Measurements from ENCODE around the gene SMIM5.

SMIM5 gene

DNA sequence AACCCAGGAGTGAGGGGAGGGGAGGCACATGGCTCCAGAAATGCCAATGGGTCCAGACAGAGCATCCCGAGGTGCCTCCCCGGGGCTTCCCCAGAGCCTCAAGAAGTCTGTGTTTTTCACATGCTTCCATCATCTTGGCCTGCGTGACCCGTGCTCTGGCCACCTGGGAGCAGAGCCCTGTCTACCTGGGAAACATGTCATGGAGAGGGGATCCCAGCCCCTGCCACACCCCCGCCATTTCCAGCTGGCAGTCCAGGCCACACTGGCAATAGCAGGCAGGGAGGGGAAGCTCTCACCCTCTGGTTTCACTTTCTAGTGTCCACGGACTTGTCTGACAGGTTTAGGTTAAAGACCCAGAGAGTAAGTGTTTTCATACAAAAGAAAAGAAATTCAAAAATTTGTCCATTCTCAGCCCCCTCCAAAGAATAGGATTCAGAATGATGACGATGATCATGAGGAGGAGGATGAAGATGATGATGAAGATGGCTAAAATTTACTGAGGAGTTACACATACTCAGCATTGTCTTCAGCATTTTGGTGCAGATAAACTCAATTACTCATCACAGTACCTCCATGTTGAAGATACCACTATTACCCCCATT is 9.0 kb downstream of the SMIM5 start:
- no peak for DNase-seq

DNA sequence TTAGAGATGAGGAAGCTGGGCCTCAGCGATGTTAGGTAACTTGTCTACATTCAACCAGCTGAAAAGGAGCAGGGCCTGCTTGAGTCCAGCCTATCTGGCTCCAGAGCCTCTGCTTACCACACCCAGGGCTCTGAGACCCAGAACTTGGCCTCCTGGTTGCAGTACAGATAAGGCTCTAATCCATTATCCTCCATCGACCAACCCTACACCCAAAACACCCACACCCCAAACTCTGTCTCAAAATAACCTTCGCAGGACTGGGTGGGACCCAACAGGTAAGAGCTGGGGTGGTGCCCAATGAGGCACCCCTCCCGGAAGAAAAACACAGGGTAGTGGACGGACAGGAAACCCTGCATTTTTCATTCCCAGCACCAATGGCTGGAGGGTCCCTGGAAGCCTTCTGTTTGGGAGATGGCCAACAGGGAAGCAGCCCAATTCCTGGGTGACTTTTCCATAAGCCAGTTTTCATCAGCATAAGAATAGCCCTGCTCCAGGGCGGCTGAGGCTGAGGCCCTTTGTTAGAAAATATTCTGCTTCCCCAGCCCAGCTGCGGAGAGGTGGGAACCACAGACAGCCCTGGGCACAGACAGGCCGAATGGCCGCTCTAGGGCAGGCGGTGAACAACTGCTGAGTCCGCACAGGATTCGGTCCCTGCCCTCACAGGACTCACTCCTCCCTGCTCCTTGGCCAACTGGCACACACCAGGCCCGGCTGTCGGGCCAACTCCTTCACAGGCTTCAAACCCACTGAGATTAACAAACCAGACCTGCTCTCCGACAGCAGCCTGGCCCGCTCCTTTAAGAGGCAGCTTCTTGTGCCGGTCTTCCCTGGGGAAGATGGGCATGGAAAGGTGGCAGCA is 9.8 kb downstream of the SMIM5 start:
- no peak for DNase-seq

DNA sequence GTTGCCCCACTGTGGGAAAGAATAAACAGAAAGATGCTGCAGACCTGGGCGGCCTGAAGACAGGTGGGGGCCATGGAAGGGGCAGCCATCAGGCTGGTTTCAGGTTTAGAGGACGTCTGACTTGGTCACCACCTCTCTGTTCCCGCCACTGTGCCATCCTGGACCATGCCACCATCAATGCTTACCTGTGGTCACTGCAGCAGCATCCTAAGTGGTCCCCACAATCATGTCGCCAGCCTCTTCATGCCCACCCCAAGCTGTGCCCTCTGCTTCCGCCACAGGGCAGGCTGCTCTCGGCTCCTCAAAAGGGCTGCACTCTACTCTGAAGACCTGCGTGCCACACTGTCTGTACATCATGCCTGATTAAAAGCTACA is 10.4 kb downstream of the SMIM5 start:
- no peak for DNase-seq

DNA sequence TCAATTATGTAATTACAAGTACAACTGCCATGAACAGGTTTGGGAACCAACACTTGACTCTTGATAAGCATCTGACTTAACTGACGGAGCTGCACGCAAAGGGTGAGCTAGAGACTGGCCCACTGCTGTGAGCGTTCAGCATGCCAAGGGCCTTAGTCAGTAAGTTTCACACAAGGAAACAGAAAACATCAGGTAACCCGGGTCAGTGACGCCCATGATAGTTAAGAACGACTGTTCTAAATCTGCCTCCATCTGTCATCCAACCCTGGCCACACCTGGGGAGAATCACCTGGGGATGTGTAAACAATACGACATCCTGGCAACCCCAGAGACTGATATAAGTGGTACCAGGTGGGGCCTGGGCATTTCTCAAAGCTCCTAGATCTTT is 12.3 kb downstream of the SMIM5 start:
- no peak for DNase-seq

DNA sequence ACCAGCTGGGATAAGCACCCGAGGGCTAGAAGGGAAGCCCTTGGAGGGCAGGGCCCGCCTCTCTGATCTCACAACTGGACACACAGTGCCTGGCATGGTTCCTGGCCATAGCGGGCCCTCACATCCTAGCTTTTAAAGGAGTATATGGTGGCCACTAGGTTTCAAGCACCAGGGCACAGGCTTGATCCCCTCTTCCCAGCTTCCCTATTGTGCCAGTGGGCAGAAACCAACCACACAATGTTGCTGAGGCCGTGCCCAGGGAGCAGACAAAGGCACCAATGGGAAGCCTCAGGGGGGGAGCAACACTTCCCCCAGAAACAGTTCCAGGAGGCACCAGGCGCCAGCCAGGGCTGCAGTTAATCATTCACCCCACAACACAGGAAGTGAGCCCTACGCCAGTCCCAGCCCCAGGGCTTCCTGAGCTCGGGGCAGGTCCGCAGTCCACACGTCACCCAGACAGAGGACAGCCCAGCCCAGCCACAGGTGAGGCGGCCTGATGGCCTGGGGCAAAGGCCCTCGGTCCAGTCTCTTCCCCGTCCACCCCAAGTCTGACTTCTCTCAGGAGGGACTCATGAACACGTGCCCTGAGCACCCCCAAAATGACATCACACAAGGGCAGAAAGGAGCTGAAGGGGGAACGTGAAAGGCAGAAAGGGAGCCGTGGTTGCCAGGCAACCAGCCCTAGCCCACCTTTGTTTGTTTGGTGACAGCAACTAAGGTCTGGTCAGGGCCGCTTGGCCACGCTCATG is 12.8 kb downstream of the SMIM5 start:
- no peak for DNase-seq

DNA sequence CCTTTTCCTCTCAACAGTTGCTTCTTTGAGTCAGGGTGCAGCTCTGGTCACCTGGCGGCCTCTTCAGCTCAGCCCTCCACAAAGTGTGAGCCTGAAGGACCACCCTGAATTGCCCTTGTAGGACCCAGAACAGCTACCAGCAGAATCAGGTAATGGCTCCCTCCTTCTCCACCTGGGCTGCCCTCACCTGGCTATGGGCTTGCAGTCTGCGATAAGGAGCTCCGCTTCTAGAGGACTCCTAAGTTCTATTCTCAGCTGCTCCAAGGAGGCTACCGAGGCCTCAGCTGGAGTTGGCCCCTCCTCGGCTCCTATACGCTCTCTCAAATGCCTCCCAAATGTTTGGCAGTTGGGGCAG is 13.4 kb downstream of the SMIM5 start:
- no peak for DNase-seq

DNA sequence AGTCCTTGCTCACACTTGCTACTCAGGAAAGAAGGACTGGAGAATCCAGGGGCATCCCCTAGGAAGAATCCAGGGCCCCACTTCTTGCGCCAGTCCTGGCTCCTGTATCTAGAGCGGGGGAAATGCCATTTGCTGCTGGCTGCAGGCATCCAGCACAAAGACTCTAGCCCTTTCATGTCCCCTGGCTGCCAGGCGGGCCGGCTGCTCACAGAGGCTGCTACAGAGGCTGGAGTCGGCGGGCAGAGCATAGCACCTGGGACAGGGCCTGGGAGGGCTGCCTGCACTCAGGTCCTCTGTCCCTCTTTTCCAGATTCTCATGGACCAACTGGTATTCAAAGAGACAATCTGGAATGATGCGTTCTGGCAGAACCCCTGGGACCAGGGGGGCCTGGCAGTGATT is 13.8 kb downstream of the SMIM5 start:
- DNase-seq = no peak

DNA sequence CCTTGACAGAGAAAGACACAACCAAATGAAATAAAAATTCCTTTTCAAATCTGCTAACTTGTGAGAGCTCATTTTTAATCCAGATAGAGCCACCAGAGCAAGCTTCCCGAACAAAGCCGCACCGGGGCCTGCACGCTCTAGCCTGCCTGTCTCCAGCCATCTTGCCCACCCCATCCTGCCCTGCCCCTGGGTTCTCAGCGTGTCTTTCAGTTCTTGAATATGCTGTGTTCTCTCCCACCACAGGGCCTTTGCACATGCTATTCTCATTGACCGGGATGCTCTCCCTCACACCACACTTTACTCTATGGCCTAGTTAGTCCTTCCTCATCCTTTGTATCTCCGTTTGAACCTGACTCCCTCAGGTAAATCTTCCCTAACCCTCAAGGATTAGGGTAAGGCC is 14.7 kb downstream of the SMIM5 start:
- DNase-seq = no peak

DNA sequence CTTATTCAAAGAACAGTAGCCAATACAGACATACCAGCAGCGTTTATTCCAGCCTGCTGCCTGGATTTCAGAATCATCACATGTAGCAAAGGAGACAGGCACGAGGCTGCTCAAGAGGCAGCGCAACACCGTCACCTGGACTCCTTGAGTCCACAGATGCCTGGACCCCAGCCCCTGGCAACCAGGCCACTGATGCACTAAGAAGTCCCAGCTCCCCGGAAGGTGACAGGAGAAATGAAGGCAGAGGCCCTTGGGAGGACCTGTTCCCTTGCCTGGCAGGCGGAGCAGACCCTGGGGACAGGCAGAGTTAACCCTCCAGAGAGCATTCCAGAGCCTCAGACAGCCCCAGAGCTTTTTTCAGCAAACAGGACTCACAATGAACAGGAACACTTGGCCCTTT is 16.5 kb downstream of the SMIM5 start:
- no peak for DNase-seq

DNA sequence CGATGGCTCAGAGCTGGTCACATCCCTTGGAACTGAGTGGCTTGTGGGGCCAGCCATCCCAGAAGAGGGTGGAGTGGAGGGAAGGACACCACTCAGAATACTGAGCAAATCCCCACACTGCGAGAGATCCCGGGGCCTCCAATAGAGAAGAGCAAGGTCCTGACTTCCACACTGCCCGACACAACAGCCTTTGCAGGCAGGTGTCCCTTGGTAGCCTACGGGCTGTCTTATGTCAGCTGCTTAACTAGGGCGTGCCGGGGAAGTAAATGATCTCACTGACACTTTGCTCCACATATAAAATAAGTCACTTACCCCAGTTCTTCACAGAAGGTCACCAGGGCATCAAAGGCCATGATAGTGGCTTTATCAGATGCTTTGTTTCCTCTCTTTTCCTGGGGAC is 17.6 kb downstream of the SMIM5 start:
- no peak for DNase-seq

DNA sequence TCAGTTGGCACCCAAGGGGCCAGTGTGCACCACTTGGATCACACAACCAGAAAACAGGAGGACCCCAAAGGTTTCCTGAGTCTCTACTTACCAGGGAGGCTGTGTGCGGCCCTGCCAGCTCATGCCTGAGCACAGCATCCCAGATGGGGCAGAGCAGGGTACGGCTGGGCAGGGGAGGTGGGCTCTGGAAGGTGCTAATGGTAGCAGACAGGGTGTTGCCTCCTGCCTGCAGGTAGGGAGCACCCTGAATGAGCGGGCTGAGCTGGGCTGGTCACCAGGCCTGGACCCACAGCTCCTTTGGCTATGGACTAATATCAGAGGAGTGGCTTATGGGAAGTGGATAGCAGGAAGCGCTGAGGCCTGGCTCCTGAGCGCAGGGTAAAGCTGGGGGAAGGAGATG is 19.1 kb downstream of the SMIM5 start:
- DNase-seq = no peak

DNA sequence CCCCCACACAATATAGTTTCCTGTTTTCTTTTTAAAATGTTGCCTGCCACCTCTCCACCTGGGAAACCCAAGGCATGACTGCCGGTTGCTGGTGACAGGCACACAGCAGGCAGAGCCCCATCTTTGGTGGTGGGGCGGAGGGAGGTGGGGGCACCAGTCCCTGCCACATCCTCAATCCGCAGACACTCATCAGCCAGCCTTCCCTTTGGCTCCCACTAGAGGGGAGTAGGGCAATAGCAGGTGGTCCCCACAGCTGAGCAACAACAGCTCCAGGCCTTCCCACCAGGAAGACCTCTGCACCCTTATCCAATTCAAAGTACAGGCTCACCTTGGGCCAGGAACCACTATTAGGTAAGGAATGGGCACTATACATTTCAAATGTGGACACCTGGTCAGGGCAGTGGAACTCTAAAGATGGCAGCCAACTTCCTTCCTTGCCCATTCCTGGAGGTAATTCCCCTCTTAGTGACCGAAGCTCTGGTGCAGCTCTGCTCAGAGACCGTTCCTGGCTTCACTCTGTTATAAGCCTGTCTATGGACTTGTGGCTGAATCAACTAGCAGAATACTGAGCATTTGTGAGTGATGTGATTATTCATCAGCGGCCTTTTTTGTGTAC is 19.8 kb downstream of the SMIM5 start:
- DNase-seq = peak in 1 of 2 experiments; percentile 10

DNA sequence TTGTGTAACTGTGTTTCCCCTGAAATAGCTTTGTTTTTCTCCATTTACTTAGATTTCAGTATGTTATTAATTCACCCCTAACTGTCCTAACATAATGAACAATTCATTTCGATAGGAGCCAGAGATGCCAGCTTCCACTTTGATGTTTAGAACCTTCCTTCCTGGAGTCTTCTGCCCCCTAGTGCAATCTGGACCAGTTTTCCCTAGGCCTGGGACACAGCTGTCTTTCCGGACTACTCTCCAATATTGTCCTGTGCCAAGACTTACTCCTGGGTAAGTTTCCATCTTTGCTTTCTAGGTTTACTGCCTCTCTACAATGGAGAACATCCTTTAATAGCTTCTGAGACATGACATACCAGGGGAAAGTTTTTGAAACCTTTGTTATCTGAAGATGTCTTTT is 20.9 kb downstream of the SMIM5 start:
- no peak for DNase-seq

DNA sequence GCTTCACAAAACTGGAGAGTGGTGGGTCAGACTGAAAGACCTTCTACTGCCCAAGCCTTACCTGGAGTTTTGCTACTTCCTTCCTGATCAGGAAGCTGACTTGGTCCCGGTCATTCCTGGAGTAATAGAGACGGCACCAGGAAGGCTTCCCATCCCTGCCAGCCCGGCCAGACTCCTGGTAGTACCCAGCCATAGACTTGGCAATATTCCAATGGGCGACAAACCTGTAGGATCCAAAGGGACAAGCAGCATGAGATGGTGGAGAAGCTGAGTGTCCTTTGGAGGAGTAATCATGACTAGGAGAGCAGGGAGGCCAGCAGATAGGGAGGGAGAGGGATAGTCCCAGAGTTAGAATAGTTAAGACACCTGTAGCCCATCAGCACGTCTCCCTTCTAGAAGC is 25.0 kb downstream of the SMIM5 start:
- no peak for DNase-seq

DNA sequence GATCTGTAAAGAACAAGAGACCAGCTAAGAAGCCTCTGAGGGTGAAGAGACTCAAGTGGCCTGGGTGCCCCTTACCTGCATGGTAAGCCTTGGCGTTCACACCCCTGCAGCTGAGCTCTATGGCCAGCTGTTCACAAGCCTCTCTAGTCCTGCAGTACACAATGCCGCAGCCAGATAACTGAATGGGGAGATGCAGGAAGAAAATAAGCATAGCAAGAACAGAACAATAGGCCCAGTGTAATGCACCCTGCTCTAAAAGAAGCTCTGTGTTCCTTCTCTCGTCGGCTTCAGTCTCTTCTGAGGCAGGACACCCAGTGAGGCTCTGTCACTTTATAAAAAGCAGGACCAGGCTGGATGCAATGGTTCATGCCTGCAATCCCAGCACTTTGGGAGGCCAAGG is 28.3 kb downstream of the SMIM5 start:
- DNase-seq = no peak

DNA sequence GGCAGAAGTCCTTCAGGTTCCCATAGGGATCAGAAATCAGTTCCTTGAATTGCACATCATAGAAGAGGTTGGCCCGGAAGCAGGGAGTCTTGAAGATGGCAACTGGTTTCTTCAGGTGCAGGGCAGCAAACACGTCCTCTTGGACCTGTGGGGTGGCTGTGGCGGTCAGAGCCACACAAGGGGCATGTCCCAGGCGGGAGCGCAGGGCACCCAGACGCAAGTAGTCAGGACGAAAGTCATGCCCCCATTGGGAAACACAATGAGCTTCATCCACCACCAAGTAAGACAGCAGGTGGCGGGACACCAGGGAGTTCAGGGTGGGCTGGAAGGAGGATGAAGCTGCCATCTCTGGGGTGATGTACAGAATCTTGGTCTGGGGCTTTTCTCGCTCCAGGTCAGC is 29.3 kb downstream of the SMIM5 start:
- DNase-seq = no peak

DNA sequence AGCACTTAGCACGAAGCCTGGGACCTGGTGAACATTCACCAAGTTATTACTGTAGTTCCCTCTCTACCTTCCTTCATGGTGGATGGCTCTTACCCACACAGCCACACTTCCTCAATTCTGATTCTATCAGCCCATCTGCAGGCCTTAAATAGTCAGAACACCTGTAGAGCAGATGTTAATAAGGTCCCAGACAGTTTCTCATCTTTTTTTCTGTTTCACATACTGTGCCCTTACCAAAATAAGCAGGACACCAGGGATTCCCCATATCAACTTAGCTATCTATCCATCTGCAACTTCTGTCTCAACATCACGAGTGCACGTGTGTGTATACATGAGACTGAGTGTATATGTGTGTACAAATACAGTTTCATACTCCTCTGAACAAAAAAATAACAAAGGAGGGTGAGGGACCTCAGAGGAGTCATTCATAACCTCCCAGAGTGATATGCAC is 30.9 kb downstream of the SMIM5 start:
- no peak for DNase-seq

DNA sequence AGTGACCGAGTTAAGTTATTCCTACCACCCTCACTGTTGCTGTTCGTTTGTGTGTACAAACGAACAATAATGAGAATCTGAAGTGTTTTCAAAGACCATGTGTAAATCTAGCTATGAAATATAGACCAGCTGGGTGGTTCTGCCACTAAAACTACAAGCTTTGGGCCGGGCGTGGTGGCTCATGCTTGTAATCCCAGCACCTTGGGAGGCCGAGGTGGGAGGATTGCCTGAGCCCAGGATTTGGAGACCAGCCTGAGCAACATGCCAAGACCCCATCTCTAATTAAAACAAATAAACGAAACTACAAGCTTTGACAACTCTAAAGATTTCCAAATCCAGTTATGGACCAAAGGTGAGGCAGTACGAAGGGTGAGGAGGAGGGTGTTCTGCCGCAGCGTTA is 32.7 kb downstream of the SMIM5 start:
- DNase-seq = no peak

DNA sequence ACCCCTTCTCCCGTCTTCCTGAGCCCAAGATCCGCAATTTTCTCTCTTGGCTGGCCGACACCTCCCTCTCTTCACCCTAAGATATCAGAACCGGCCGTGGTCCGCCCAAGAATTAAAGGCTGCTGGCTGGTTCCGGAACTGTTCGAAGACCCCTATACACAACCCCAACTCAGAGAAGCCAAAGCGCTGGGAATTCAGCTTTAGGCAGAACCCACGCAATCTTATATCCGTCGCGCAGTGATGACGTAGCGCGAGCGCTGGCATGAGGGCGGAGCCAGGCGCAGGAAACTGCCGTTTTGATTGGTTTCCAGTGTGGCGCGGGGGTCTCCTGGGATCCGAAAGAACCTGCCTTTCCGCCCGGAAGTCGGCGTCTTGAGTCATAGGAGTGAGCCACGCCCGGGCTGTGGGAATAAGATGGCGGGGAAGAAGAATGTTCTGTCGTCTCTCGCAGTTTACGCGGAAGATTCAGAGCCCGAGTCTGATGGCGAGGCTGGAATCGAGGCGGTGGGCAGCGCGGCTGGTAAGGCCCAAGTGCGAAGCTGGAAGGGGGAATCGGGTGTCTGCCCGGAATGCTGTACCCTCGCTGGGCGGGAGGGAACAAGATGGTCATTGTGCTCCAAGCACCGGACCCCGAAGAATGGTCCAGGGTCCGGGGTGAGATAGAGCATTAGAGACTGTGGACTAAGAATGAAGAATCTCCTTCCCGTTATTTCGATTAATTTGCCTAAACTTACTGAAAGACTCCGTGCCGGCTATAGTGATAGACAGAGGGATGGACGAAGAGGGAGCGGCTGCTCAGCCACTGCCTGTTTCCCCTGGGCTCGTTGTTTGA is 33.9 kb downstream of the SMIM5 start, which contains the start of the genes RECQL5 and SAP30BP:
RECQL5 (minus strand) TSS at position 196 of the 832 bp plus-strand sequence. CDS start 597 bp downstream, outside the sequence.
SAP30BP (plus strand) TSS at position 380 of the 832 bp plus-strand sequence; CDS start at position 415, 35 bp downstream.
- DNase-seq = peak; percentile 98

DNA sequence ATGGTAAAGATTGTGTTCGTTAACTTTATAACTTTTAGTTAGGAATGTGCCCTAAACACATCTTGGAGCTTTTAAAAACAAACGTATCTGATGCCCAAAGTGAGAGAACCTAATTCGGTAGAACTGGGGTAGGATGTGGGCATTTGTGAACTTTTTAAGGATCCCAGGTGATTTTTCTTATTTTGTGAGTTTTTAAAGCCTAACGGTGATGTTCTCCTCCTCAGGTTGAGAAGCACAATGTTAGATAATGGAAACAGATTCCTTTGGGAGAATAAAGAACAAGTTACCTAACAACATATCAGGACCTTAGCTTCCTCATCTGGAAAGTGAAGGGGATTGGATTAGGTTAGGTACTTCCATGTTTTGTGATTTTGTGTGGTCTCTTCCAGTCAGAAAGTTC is 34.6 kb downstream of the SMIM5 start:
- DNase-seq = no peak

DNA sequence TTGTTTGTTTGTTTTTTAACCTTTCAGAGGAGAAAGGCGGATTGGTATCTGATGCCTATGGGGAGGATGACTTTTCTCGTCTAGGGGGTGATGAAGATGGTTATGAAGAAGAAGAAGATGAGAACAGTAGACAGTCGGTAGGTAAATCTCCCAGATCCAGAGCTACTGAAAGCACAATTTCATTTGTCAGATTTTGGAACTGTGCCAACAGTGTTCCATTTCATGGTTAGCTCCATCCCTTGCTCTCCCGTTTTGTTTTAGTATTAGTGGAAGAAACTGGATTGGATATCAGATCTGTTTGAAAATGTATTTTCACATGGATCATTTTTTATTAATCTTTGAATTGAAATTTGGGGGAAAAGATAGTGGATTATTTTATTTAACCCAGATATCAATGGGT is 35.3 kb downstream of the SMIM5 start:
- no peak for DNase-seq

DNA sequence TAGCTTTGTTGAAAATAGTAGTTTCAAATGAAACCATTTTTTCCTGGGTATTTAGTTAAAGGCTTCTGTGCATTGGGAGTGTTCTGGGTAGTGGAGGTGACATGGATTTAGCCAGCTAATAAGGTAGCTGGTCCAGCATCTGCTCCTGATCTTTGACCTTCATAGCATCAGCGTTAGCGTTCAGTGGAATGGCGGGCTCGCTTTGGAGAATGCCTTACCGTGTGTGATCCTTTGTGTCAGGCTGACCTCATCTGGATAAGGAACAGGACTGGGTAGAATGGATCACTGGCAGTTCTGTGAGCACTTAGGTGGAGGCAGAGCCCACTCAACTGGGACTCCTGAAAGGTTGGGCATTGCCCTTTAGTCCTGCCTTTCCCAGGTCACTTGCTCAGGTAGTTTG is 37.6 kb downstream of the SMIM5 start:
- DNase-seq = no peak

All from activated CD4-positive, alpha-beta T cell treated with anti-CD3 and anti-CD28 coated beads, Interleukin-2, amount 50 U/mL, for 4 hours (primary cell).